GM12873 (cell line): ENCODE data around the gene ISX.

Experiments used
- TF ChIP-seq, protein P1 (sequence below): IDR thresholded peaks from 2 replicates; pipeline ENCODE4 v1.5.1; 2012; ENCODE audit warnings: low read depth, mild to moderate bottlenecking, moderate library complexity, low read length, control low read depth; ENCODE audit not compliant: insufficient read depth; ENCODE audit errors: missing control alignments

The ISX gene

DNA sequence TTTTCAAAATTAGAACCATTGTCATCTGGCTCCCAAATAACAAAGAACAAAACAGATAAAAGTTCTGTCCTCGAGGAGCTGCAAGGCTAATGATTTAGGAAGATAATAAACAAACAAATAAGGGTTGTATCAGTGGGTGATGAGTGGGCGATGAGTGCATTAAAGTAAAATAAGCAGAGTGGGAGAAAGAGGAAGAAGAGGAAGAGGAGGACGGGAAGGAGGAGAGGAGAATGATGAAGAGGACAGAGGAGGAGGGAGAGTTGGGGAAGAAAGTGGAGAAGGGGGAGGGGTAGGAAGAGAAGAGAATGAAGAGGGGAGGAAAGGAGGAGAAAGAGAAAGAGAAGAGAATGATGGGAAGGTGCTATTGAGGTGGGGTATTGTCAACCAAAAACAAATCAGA, 33.4 kb upstream of the ISX start:
- TF ChIP-seq, protein P1, sequence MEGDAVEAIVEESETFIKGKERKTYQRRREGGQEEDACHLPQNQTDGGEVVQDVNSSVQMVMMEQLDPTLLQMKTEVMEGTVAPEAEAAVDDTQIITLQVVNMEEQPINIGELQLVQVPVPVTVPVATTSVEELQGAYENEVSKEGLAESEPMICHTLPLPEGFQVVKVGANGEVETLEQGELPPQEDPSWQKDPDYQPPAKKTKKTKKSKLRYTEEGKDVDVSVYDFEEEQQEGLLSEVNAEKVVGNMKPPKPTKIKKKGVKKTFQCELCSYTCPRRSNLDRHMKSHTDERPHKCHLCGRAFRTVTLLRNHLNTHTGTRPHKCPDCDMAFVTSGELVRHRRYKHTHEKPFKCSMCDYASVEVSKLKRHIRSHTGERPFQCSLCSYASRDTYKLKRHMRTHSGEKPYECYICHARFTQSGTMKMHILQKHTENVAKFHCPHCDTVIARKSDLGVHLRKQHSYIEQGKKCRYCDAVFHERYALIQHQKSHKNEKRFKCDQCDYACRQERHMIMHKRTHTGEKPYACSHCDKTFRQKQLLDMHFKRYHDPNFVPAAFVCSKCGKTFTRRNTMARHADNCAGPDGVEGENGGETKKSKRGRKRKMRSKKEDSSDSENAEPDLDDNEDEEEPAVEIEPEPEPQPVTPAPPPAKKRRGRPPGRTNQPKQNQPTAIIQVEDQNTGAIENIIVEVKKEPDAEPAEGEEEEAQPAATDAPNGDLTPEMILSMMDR = no peak

DNA sequence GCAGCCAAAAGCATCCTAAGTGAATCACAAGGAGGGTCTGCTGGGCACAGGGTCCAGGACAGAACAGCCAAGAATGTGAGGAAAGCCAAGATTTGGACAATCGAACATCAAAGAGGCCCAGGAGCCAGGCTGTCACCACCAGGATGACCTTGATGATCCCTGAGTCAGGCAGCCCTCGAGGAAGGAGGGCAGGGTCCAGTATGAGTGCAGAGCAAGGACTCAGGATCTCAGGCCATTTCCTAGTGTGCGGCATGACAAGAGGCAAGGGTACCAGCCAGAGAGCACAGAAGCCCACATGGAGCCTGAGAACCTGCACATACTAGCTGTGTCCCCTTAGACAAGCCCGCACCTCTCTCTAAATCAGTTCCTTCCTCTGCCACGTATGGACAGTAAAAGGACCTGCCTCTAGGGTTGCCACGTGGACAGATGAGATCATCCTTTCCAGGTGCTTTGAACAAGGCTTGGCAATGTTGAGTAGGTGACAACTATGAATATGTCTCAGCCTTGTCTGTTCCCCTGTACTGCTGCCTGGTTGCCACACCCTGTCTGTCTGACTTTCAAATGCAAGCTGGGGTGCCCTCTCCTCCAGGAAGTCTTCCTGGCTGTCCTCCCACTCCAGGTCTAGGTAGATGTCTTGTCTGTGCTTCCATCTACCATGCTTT, 32.2 kb upstream of the ISX start:
- TF ChIP-seq, protein P1 = no peak

DNA sequence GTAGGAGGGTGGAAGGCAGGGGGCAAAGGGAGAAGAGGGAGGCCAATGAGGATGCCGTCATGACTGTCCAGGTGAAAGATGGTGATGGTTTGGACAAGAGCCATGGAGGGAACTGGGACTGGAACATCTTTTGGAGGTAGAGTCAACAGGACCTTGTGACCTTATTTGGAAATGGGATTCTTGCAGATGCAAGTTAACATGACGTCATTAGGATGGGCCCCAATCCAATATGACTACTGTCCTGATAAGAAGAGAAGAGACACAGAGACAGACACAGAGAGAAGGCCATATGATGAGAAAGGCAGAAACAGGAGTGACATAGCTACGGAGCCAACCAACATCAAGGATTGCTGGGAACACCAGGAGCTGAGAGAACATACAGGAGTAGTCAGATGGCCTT, 31.0 kb upstream of the ISX start:
- TF ChIP-seq, protein P1 = no peak

DNA sequence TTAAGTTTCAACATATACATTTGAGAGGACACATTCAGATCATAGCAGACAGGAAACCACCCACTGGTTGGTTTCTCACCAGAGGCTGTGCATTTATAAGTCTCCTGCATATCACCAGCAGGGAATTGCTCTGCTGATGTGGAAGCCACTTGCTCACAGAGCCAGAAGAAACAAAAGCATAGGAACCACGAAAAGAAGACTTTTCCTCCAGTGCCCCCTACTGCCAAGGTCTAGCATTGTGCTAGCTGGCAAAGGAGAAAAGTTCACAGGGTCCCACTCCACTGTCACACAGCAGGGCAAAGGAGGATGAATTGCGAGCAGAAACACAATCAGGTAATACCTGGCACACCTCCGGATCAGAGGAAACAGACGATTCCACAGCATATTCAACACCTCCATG, 28.9 kb upstream of the ISX start:
- TF ChIP-seq, protein P1 = peak; percentile 53

DNA sequence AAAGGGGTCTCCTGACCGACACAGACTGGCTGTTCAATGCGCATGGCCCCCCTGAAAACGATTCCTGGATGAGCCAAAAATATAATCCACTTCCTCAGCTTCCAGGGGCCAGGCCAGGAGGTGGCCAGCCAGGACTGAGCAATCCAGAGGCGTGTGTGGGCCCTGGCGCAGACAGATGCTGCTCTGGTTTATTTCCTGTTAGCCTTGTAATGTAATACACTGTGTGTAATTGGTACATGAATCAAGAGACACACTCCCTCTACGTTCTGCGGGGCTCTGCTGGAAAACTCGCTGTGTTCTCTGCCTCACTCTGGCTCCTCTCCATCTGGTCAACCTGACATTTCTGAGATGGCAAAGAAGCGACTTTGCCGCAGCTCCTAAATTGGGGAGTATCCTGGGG, 26.3 kb upstream of the ISX start:
- TF ChIP-seq, protein P1 = no peak

DNA sequence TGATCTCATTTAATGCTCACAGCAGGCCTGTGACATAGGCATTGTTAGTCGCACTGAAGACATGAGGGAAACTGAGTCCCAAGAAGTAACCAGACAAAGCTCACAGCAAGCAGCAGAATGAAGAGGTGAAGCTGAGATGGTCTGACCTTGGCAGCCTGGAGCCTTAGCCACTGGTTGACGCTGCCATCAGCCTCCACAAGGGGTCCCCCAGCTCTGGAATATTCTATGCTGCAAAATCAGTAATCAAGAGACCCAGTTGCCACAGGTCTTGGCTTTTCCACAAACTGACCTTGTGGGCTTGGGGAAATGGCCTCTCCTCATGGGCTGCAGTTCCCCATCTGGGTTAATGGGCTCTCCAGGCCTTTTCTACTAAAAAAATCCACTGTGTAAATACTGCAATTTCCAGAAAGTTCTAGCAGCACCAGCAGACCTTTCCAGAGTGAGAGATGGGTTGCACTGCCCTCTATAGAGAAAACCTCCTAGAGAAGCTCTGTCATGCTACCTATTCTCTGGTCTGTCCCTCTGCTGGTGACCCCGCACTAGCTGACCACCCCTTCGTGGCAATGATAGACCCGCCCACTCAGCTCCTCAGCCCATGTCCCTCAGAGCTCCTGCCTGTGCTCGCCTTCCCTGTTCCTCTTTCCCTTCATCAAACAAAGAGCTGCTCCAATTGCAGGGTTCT, 22.6 kb upstream of the ISX start:
- TF ChIP-seq, protein P1 = peak; percentile 76

DNA sequence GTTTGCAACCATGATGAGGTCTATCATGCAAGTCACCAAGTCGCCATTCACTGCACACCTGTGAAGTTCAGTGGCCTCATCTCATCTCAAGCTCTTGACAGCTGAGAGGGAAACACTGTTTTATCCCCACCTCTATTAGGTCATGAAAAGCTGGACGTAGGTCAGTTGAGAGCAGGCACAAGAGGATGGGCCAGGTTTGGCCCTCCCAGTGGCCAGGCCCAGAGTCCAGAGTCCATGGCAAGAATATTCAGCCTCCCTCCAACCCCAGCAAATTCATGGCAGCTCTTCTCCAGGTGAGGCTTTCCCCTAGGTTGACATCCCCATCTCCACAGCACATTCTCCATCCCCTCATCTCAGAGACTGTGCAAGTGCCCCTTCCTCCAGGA, 22.0 kb upstream of the ISX start:
- TF ChIP-seq, protein P1 = no peak
